HepG2 (cell line): ENCODE measurements around the gene APOC4. TPM values are rescaled to one million over a fixed set of nuclear protein-coding genes. Genes with fewer than 3 reads are reported as not detected.

Experiments
- ATAC-seq: fragments of 200-7000 bp; cut with Tn5 transposase; 3 replicates; pipeline ENCODE4 v1.9.1; 2020; ENCODE audit warnings: mild to moderate bottlenecking, moderate library complexity
- BruUV-seq: library from RNA; stranded (reverse); fragments of 400-500 nt; replicated peaks from 2 replicates; lab custom pipeline; 2021; lab: Mats Ljungman, UMichigan
- CTCF ChIA-PET: fragments of 300-600 bp; formaldehyde crosslinking; extraction: SDS; loops from one replicate; lab custom pipeline; 2021; ENCODE audit warnings: low total read pairs, inconsistent platforms, low intra/inter-chr PET ratio; lab: Yijun Ruan, JAX
- POLR2A ChIA-PET: fragments of 350-600 bp; sonication (Branson Sonifier 250); formaldehyde crosslinking; loops from one replicate; lab custom pipeline; 2020; ENCODE audit warnings: antibody characterized with exemption, inconsistent platforms; lab: Yijun Ruan, JAX
- DNase-seq: peaks from one replicate; pipeline ENCODE4 v3.0.0-alpha.2; 2015; ENCODE audit warnings: low spot score
- FAIRE-seq: peaks from 3 replicates; lab custom pipeline; 2011; peaks lifted over from hg19 to GRCh38; lab: Jason Lieb, UNC
- H2AFZ ChIP-seq: one replicate; pipeline ENCODE4 v1.6.1; 2011; ENCODE audit warnings: low read length, inconsistent platforms
- H3K27ac ChIP-seq: fragments of 300-600 bp; 3 replicates; pipeline ENCODE4 v1.8.0; 2011; ENCODE audit warnings: mixed run types, mild to moderate bottlenecking, mixed read lengths, low read length, inconsistent platforms; ENCODE audit not compliant: insufficient read depth; ENCODE audit errors: extremely low read length
- H3K27me3 ChIP-seq, 2 experiments: fragments of 200-600 bp in 1 of 2; 2 replicates in 1 of 2; 3 replicates in 1 of 2; pipeline versions ENCODE4 v1.6.0 to v1.8.0; 2011; ENCODE audit warnings: low read length in 2 of 2, mild to moderate bottlenecking in 2 of 2, moderate library complexity in 2 of 2, inconsistent platforms in 1 of 2; ENCODE audit not compliant: insufficient read depth in 2 of 2, control insufficient read depth in 1 of 2
- H3K36me3 ChIP-seq, 2 experiments: fragments of 200-600 bp in 1 of 2; replicated peaks in 1 of 2; 2 replicates in 1 of 2; 3 replicates in 1 of 2; pipeline versions ENCODE4 v1.5.1 to v1.8.0; 2011; ENCODE audit warnings: low read length in 2 of 2, inconsistent platforms in 1 of 2; ENCODE audit not compliant: insufficient read depth in 2 of 2, control insufficient read depth in 1 of 2
- H3K4me1 ChIP-seq: 2 replicates; pipeline ENCODE4 v1.5.1; 2012; ENCODE audit warnings: low read length, inconsistent platforms; ENCODE audit not compliant: insufficient read depth
- H3K4me2 ChIP-seq: 2 replicates; pipeline ENCODE4 v1.6.0; 2011; ENCODE audit warnings: low read depth, low read length, inconsistent platforms
- H3K4me3 ChIP-seq, 3 experiments: fragments of 200-600 bp in 1 of 3; sonication (generic), shearing (Covaris generic) in 1 of 3; replicated peaks in 1 of 3; 2 replicates each; pipeline ENCODE4 v1.5.1; 2011 to 2016; ENCODE audit warnings: low read length in 3 of 3, inconsistent platforms in 2 of 3, low read depth in 2 of 3, mild to moderate bottlenecking in 2 of 3, control low read depth in 1 of 3, mixed read lengths in 1 of 3; ENCODE audit not compliant: insufficient read depth in 1 of 3
- H3K79me2 ChIP-seq: one replicate; pipeline ENCODE4 v1.6.1; 2011; ENCODE audit warnings: low read length, inconsistent platforms; ENCODE audit not compliant: insufficient read depth
- H3K9ac ChIP-seq: 2 replicates; pipeline ENCODE4 v1.6.0; 2011; ENCODE audit warnings: mild to moderate bottlenecking, low read depth, low read length, inconsistent platforms; ENCODE audit not compliant: insufficient read depth
- H3K9me3 ChIP-seq: 2 replicates; pipeline ENCODE4 v1.5.1; 2012; ENCODE audit warnings: mild to moderate bottlenecking, low read length
- H4K20me1 ChIP-seq: 2 replicates; pipeline ENCODE4 v1.6.0; 2011; ENCODE audit warnings: inconsistent platforms, mild to moderate bottlenecking, low read length, moderate library complexity; ENCODE audit not compliant: insufficient read depth
- ATAD3A ChIP-seq: sonication (generic); formaldehyde crosslinking; IDR thresholded peaks from 2 replicates; pipeline ENCODE4 v1.4.0; 2020; ENCODE audit warnings: missing genetic modification reagents
- CCDC6 ChIP-seq: sonication (generic); formaldehyde crosslinking; IDR thresholded peaks from 2 replicates; pipeline ENCODE4 v1.8.1; 2022; ENCODE audit warnings: mild to moderate bottlenecking, missing genetic modification reagents, moderate library complexity
- FLYWCH1 ChIP-seq: sonication (generic); formaldehyde crosslinking; IDR thresholded peaks from 2 replicates; pipeline ENCODE4 v1.8.1; 2023; ENCODE audit warnings: mild to moderate bottlenecking, missing genetic modification reagents
- GATA4 ChIP-seq: sonication (generic); IDR thresholded peaks from 2 replicates; pipeline ENCODE4 v1.6.1; 2016; ENCODE audit warnings: antibody characterized with exemption, low read depth, borderline replicate concordance
- GLI4 ChIP-seq: sonication (generic); formaldehyde crosslinking; IDR thresholded peaks from 2 replicates; pipeline ENCODE4 v1.5.1; 2020; ENCODE audit warnings: missing genetic modification reagents, mild to moderate bottlenecking, moderate library complexity, borderline replicate concordance
- KDM2A ChIP-seq: sonication (generic); formaldehyde crosslinking; IDR thresholded peaks from 2 replicates; pipeline ENCODE4 v1.4.0; 2020; ENCODE audit warnings: low read depth, missing genetic modification reagents, borderline replicate concordance
- KDM4B ChIP-seq: sonication (generic); formaldehyde crosslinking; IDR thresholded peaks from 2 replicates; pipeline ENCODE4 v1.4.0; 2020; ENCODE audit warnings: missing genetic modification reagents
- NR2F6 ChIP-seq, 2 experiments: IDR thresholded peaks; 2 replicates each; pipeline ENCODE4 v1.6.1; 2016; ENCODE audit warnings: antibody characterized with exemption in 1 of 2, mild to moderate bottlenecking in 1 of 2
- RAD21 ChIP-seq: fragments of 450-650 bp; formaldehyde crosslinking; IDR thresholded peaks from 2 replicates; pipeline ENCODE4 v1.5.0; 2020; ENCODE audit warnings: mild to moderate bottlenecking
- WIZ ChIP-seq: sonication (generic); formaldehyde crosslinking; IDR thresholded peaks from 2 replicates; pipeline ENCODE4 v1.5.1; 2020; ENCODE audit warnings: mild to moderate bottlenecking, missing genetic modification reagents
- YEATS2 ChIP-seq: sonication (generic); formaldehyde crosslinking; IDR thresholded peaks from 2 replicates; pipeline ENCODE4 v1.4.0; 2020; ENCODE audit warnings: missing genetic modification reagents, borderline replicate concordance
- ZBTB7A ChIP-seq: sonication (generic); formaldehyde crosslinking; IDR thresholded peaks from 2 replicates; pipeline ENCODE4 v1.8.0; 2022; ENCODE audit warnings: mild to moderate bottlenecking, missing genetic modification reagents
- ZFP37 ChIP-seq: sonication (generic); formaldehyde crosslinking; IDR thresholded peaks from 2 replicates; pipeline ENCODE4 v1.4.0; 2020; ENCODE audit warnings: missing genetic modification reagents, borderline replicate concordance
- ZFP90 ChIP-seq: sonication (generic); formaldehyde crosslinking; IDR thresholded peaks from 2 replicates; pipeline ENCODE4 v1.8.0; 2022; ENCODE audit warnings: missing genetic modification reagents, mild to moderate bottlenecking, inconsistent platforms, borderline replicate concordance
- ZIK1 ChIP-seq: sonication (generic); formaldehyde crosslinking; IDR thresholded peaks from 2 replicates; pipeline ENCODE4 v1.5.0; 2020; ENCODE audit warnings: mild to moderate bottlenecking, low read depth, missing genetic modification reagents, borderline replicate concordance
- ZNF235 ChIP-seq: sonication (generic); formaldehyde crosslinking; IDR thresholded peaks from 2 replicates; pipeline ENCODE4 v1.8.1; 2023; ENCODE audit warnings: mild to moderate bottlenecking, missing genetic modification reagents, borderline replicate concordance
- ZNF350 ChIP-seq: sonication (generic); formaldehyde crosslinking; IDR thresholded peaks from 2 replicates; pipeline ENCODE4 v1.4.0; 2020; ENCODE audit warnings: mild to moderate bottlenecking, low read depth, missing genetic modification reagents, borderline replicate concordance
- ZNF614 ChIP-seq: IDR thresholded peaks from 2 replicates; pipeline ENCODE4 v1.6.1; 2018; ENCODE audit warnings: missing biosample characterization, missing genetic modification reagents, inconsistent platforms, borderline replicate concordance
- ZNF766 ChIP-seq: sonication (generic); formaldehyde crosslinking; IDR thresholded peaks from 2 replicates; pipeline ENCODE4 v1.5.0; 2020; ENCODE audit warnings: missing genetic modification reagents, borderline replicate concordance
- ZNF790 ChIP-seq: sonication (generic); formaldehyde crosslinking; IDR thresholded peaks from 2 replicates; pipeline ENCODE4 v1.8.0; 2022; ENCODE audit warnings: missing genetic modification reagents, mild to moderate bottlenecking, borderline replicate concordance
- WGBS: methylation state at CpG from one replicate; pipeline ENCODE4 v1.1.6; 2017; ENCODE audit warnings: low lambda C conversion rate; 5-methylcytosine and 5-hydroxymethylcytosine counted together
- in situ Hi-C: cut with HindIII; loops from 2 replicates; pipeline ENCODE4 v1.10.0; 2017; ENCODE audit warnings: low pct_unique_long_range_greater_than_20kb; ENCODE audit not compliant: extremely low pct_ligation_motif_present
- intact Hi-C: fragments of 100-400 bp; cut with micrococcal nuclease; formaldehyde crosslinking; loops from one replicate; pipeline ENCODE4 v1.10.0; 2022; ENCODE audit not compliant: unreplicated experiment
- polyA plus RNA-seq, 8 experiments: library from polyadenylated mRNA; depleted of rRNA in 3 of 8; stranded (reverse) in 7 of 8; unstranded in 1 of 8; fragments of >200 nt; fragmentation: Illumina TruSeq in 4 of 8; extraction: Trizol in 4 of 8; gene quantifications; 2 replicates each; pipeline versions ENCODE4 v1.2.1 to v1.2.3, GENCODE V29; 2011 to 2016; ENCODE audit warnings: low read depth in 4 of 8, missing spikeins in 1 of 8, mixed read lengths in 1 of 8; ENCODE audit not compliant: insufficient read depth in 1 of 8
- total RNA-seq, 5 experiments: library from RNA; depleted of rRNA; stranded (reverse); fragments of >200 nt; fragmentation: Illumina TruSeq; extraction: Trizol; gene quantifications; 2 replicates each; pipeline ENCODE4 v1.2.3, GENCODE V29; 2016; ENCODE audit warnings: low read depth in 1 of 5
- TF ChIP-seq, protein P1 (sequence below): sonication (generic); formaldehyde crosslinking; IDR thresholded peaks from 2 replicates; pipeline ENCODE4 v1.5.0; 2020; ENCODE audit warnings: mild to moderate bottlenecking, missing genetic modification reagents
- TF ChIP-seq, protein P2 (sequence below): sonication (generic); formaldehyde crosslinking; IDR thresholded peaks from 2 replicates; pipeline ENCODE4 v1.8.1; 2023; ENCODE audit warnings: mild to moderate bottlenecking, missing genetic modification reagents

APOC4 gene
- total and polyA plus RNA-seq, 2 of the 13 experiments (the other 11 are each of a cell fraction or from before 2014, with no cell fraction given) = 0.46 TPM; not detected in 1

DNA sequence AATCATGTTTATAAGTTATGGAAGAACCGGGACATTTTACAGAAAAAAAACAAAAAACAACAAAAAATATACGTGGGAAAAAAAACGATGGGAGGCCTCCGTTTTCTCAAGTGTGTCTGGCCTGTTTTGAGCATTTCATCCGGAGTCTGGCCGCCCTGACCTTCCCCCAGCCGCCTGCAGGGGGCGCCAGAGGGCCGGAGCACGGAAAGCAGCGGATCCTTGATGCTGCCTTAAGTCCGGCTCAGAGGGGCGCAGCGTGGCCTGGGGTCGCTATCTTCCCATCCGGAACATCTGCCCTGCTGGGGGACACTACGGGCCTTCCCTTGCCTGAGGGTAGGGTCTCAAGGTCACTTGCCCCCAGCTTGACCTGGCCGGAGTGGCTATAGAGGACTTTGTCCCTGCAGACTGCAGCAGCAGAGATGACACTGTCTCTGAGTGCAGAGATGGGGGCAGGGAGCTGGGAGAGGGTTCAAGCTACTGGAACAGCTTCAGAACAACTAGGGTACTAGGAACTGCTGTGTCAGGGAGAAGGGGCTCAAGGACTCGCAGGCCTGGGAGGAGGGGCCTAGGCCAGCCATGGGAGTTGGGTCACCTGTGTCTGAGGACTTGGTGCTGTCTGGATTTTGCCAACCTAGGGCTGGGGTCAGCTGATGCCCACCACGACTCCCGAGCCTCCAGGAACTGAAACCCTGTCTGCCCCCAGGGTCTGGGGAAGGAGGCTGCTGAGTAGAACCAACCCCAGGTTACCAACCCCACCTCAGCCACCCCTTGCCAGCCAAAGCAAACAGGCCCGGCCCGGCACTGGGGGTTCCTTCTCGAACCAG lies 38.2 kb upstream of the APOC4 start:
- H3K4me3 ChIP-seq = peak overlapping the region; percentile 7 to 93 (median 7); a peak in 4 of 6 replicates
- ChIA-PET POLR2A (interaction anchor here (0.7 to 14.7 kb wide), 16 partner anchors 9 to 156 kb away, joined by 3 to 317 read pairs (median 5); partner anchors contain the start of genes APOC1, APOC2, CLPTM1 and NECTIN2), CTCF (interaction anchor here (1.3 to 3.6 kb wide), 3 partner anchors 21 to 52 kb away, joined by 3 to 51 read pairs (median 4); no protein-coding TSS in a partner anchor)
- 3% methylated on average over 11 of the region's 24 CpGs for WGBS
- peaks cover 24 to 48% of the 10 kb centered on the region in 2 experiments for H3K36me3 ChIP-seq
- H3K4me1 ChIP-seq = peaks cover 45% of the 10 kb centered on the region
- H3K27ac ChIP-seq = peak overlapping the region; percentile 90
- peak; percentile 67 for FAIRE-seq
- peak; percentile 50 for ATAC-seq
- H3K79me2 ChIP-seq = peaks cover 24% of the 10 kb centered on the region
- no TSS peak for BruUV-seq
- no peak overlapping the region for H2AFZ ChIP-seq
- H4K20me1 ChIP-seq = peaks cover 14% of the 10 kb centered on the region
- DNase-seq = peak; percentile 80
- peak overlapping the region; percentile 88 for H3K4me2 ChIP-seq
- in situ Hi-C loops (no loop called here), intact Hi-C loops (no loop called here)
- H3K9me3 ChIP-seq = no peaks in the 10 kb centered on the region
- no peaks in the 10 kb centered on the region; a peak in 1 of 5 replicates for H3K27me3 ChIP-seq
- peak overlapping the region; percentile 87 for H3K9ac ChIP-seq
- TF ChIP-seq YEATS2 (peak; percentile 20; the same call in 1 of the 2 replicates), ZFP37 (CRISPR knock-in tag) (no peak), ZNF235 (CRISPR knock-in tag) (0 out of 2 replicates have a peak, but pooled peaks have one; percentile 32), GLI4 (CRISPR knock-in tag) (no peak), ZIK1 (CRISPR knock-in tag) (no peak), ZNF350 (peak; percentile 78; the same call in 1 of the 2 replicates), ATAD3A (CRISPR knock-in tag) (no peak), KDM4B (CRISPR knock-in tag) (no peak), ZNF790 (CRISPR knock-in tag) (no peak), GATA4 (no peak), ZNF766 (CRISPR knock-in tag) (peak; percentile 66; the same call in 1 of the 2 replicates), ZFP90 (CRISPR knock-in tag) (peak; percentile 40), ZNF614 (CRISPR knock-in tag) (peak; percentile 85; the same call in 1 of the 2 replicates), ZBTB7A (CRISPR knock-in tag) (peak; percentile 100), RAD21 (CRISPR knock-in tag) (peak; percentile 95), FLYWCH1 (CRISPR knock-in tag) (no peak), NR2F6 (IDR thresholded peaks at IDR 0.05) (peak; percentile 93), NR2F6 (CRISPR knock-in tag; IDR thresholded peaks at IDR 0.05) (peak; percentile 94), CCDC6 (CRISPR knock-in tag) (peak; percentile 78; the same call in 1 of the 2 replicates), KDM2A (CRISPR knock-in tag) (peak; percentile 81), WIZ (CRISPR knock-in tag) (0 out of 2 replicates have a peak, but pooled peaks have one; percentile 28)
- TF ChIP-seq, protein P1, sequence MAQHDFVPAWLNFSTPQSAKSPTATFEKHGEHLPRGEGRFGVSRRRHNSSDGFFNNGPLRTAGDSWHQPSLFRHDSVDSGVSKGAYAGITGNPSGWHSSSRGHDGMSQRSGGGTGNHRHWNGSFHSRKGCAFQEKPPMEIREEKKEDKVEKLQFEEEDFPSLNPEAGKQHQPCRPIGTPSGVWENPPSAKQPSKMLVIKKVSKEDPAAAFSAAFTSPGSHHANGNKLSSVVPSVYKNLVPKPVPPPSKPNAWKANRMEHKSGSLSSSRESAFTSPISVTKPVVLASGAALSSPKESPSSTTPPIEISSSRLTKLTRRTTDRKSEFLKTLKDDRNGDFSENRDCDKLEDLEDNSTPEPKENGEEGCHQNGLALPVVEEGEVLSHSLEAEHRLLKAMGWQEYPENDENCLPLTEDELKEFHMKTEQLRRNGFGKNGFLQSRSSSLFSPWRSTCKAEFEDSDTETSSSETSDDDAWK (CRISPR knock-in tag) = no peak
- TF ChIP-seq, protein P2, sequence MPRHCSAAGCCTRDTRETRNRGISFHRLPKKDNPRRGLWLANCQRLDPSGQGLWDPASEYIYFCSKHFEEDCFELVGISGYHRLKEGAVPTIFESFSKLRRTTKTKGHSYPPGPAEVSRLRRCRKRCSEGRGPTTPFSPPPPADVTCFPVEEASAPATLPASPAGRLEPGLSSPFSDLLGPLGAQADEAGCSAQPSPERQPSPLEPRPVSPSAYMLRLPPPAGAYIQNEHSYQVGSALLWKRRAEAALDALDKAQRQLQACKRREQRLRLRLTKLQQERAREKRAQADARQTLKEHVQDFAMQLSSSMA (CRISPR knock-in tag) = no peak
